ENCODE data around the gene FCGR3A.
"Not testable (repeated sequence)": the region's sequence is repeated elsewhere in the genome, so short reads cannot be mapped to it uniquely, and the experiment has no call there.

FCGR3A gene

DNA sequence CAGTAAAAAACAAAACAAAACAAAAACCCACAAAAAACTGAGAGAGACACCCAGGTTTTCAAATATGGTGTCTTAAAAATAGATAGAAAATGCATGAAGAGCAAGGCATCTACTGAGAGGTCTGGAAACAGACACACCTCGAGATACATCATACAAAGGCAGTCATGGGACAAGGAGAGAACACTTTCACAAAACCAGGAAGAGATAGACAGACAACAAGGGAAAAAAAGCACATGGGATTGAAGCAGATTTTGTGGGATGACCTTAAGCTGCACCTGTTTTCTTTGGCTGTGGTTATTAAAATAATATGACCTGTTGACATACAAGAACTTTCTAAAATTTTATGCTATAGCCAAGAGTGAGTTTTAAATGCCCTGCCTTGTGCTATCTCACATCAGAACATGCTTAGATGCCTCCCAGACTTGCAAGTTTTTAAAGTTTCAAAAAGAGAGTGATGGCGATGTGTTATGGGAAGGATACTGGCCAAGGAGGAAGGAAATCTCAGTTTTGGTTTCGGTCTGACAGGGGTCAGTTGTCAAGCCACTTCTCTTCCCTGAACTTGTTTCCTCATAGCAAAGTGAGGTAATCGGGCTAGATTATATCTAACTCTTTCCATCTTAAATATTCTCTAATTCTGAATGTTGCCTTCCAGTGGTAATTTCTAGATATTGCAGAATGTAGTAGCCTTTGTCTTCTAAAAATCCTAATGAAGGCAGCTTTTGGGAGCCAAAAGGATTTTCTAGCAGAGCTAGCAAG lies 11.5 kb upstream of the FCGR3A start:
- in situ Hi-C loops (cut with HindIII; ENCODE audit: low pct_unique_long_range_greater_than_20kb, low sequenced_read_pairs) = not testable (repeated sequence)
- peak in 1 of 2 experiments; percentile 57 for DNase-seq (ENCODE audit: low read depth in 1 of 2, low spot score in 1 of 2)

DNA sequence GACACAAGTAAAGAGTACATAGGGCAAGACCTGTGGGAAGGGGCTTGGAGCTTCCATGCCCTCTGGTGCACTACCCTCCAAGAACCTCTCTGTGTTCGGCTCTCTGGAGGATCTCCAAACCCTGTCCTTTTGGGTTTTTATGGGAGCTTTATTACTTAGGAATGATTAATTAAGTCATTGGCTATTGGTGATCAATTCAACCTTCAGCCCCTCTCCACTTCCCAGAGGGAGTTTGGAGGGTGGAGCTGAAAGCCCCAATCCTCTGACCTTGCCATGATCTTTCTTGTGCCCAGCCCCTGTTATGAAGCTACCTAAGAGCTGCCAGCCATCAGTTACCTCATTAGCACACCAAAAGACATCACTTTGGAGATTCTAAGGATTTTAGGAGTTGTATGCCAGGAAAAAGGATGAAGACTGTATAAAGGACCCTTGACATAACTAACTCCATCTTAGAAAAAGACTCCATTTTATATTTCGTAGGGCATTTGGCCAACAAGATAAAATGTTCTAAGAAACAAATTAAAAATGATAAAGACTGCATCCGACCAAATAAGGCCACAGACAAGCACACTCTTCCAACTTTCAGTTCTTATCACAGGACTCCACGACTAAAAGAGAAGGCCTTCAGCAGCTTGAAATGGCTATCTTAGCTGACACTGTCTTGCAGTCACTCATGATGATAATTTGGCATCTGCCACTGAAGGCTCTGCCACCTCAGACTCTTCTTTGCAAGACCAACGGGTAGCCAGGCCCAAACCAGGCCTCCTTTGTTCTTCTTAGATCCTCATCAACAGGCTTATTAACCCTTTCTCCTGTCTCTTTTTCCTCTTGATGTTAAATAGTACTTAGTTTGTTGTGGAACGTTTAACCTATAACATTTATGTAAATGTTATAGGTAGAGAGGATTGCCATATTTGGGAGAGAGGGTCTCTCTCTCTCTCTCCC lies 8.2 kb upstream of the FCGR3A start:
- DNase-seq (ENCODE audit: low read depth in 1 of 2, low spot score in 1 of 2); in situ Hi-C loops (cut with HindIII; ENCODE audit: low pct_unique_long_range_greater_than_20kb, low sequenced_read_pairs): not testable (repeated sequence)

GRCh38 chr1:161556990-161557389 lies 7.4 kb upstream of the FCGR3A start:
- DNase-seq (ENCODE audit: low read depth in 1 of 2, low spot score in 1 of 2); in situ Hi-C loops (cut with HindIII; ENCODE audit: low pct_unique_long_range_greater_than_20kb, low sequenced_read_pairs): not testable (repeated sequence)

DNA sequence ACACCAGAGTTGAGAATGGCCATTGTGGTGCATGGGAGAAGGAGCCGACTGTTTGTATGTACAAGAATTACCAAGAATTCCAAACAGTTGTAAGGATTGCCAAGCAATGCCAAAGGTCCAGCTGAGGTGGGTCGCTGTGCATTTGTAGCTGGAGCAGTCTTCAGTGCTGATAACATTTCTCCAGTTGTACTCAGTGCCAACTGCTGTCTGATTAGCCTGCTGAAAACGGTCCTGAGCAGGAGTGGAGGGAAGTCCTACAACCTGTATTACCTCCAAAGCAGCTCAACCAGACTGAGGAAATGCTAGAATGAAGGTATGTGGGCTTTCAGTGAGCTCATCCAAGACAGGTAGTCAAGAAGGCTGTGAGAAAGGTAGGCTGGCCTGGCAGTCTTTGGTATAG lies 6.5 kb upstream of the FCGR3A start:
- DNase-seq (ENCODE audit: low read depth in 1 of 2, low spot score in 1 of 2); in situ Hi-C loops (cut with HindIII; ENCODE audit: low pct_unique_long_range_greater_than_20kb, low sequenced_read_pairs): not testable (repeated sequence)

- DNase-seq (ENCODE audit: low read depth in 1 of 2, low spot score in 1 of 2); in situ Hi-C loops (cut with HindIII; ENCODE audit: low pct_unique_long_range_greater_than_20kb, low sequenced_read_pairs): not testable (repeated sequence)
Measured at GRCh38 chr1:161554815-161555417, 5.3 kb upstream of the FCGR3A start.

- in situ Hi-C loops (cut with HindIII; ENCODE audit: low pct_unique_long_range_greater_than_20kb, low sequenced_read_pairs); DNase-seq (ENCODE audit: low read depth in 1 of 2, low spot score in 1 of 2): not testable (repeated sequence)
Measured at GRCh38 chr1:161554340-161554739, 4.7 kb upstream of the FCGR3A start.

DNA sequence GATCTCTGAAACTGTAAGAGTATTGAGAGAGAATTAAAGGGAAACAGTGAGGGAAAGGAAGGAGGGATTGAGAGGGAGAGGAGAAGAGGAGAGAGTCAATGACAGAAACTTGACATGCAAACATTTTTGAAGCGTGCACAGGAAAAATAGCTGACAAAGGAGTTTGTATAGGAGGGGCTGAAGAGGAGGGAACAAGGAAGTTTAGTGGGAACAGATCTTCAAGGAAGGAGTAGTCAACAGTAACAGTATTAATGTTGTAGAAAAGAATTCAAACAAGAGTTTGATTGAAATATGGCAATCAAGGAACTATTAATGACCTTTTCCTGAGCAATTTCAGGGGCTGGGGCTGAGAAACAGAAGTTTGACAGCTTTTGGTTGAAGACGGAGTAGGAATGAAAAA lies 4.0 kb upstream of the FCGR3A start:
- in situ Hi-C loops (cut with HindIII; ENCODE audit: low pct_unique_long_range_greater_than_20kb, low sequenced_read_pairs); DNase-seq (ENCODE audit: low read depth in 1 of 2, low spot score in 1 of 2): not testable (repeated sequence)

GRCh38 chr1:161550942-161551341 lies 1.3 kb upstream of the FCGR3A start:
- in situ Hi-C loops (cut with HindIII; ENCODE audit: low pct_unique_long_range_greater_than_20kb, low sequenced_read_pairs); DNase-seq (ENCODE audit: low read depth in 1 of 2, low spot score in 1 of 2): not testable (repeated sequence)

DNA sequence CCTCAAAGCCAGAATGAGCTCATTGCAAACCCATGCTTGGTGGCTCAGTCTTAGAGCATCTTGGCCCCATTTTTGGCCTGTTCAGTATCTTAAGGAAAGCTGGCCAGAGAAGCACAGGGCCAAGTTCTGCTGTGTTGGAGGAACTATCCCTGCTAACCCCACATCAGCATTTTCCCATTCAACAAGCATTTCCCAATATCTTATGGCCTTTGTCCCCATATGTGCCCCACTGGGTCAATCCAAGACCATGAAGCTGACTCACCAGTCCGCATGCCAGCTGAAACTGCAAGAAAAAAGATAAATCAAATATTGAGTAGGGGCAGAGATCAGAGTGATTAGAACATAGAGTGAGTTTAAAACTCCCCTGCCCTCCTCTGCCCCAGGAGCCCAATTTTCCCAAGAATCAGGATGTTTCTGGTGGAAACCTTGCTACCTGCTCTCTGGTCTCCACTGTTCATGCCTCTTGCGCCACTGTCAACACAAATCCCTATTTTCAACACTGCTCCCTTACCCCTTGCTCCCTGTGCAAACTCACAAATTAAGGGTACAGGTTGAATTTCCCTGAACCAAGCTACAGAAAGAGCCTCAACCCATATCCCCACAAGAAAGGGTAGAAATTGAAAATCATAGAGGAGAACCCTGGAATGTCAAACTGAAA lies 740 bp downstream of the FCGR3A start:
- in situ Hi-C loops (cut with HindIII; ENCODE audit: low pct_unique_long_range_greater_than_20kb, low sequenced_read_pairs); DNase-seq (ENCODE audit: low read depth in 1 of 2, low spot score in 1 of 2): not testable (repeated sequence)

DNA sequence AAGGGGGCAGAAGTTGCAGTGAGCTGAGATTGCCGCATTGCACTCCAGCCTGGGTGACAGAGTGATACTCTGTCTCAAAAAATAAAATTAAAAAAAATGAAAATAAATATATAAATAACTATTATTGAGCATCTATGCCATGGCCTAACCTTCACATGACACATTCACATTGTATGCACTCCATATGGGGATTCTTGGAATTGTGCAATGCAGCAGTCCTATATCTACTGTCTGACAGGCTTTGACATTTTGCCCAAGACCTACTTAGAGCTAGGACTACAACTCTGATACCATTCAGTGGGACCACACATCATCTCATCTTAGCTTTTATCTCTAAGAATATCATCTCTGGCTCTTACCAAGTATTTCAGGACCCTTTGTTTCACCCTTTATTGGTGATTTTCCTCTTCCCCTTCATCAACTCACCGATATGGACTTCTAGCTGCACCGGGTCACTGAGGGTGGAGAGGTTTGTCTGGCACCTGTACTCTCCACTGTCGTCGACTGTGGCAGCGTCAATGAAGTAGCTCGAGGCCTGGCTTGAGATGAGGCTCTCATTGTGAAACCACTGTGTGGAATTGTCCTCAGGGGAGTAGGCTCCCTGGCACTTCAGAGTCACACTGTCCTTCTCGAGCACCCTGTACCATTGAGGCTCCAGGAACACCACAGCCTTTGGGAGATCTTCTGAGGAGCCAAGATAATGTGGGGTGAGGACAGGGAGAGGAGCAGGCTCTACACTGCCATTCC lies 1.4 kb downstream of the FCGR3A start:
- DNase-seq (ENCODE audit: low read depth in 1 of 2, low spot score in 1 of 2); in situ Hi-C loops (cut with HindIII; ENCODE audit: low pct_unique_long_range_greater_than_20kb, low sequenced_read_pairs): not testable (repeated sequence)

DNA sequence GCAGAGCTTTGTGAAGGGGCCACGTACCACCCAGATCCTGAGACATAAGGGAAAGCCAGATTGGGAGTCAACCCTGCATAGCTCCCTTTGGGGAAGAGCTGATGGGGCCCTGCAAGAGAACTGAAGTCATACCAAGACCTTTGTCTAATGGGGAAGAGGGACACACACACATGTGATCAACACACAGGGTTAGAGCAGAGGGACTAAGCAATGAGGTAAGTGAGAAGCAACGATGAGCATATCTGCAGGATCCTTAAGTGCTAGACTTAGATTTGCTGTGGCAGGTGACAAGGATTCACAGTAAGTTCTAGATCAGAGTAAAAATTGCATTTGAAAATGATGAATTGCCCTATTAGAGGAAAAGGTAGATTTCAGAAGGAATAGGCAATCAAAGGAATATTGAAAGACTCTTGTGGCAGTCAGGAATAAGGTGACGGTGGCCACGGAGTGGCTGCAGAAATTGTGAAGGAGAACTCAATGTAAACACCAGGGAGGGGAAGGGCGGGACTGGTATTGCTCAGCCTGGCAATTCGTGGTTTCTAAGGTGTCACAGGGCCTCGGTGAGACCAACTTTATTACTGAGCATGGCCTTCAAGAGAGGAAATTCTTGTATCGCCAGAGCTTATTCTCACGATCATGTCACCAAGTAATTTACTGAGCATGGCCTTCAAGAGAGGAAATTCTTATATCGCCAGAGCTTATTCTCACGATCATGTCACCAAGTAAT lies 4.5 kb downstream of the FCGR3A start:
- in situ Hi-C loops (cut with HindIII; ENCODE audit: low pct_unique_long_range_greater_than_20kb, low sequenced_read_pairs); DNase-seq (ENCODE audit: low read depth in 1 of 2, low spot score in 1 of 2): not testable (repeated sequence)

DNA sequence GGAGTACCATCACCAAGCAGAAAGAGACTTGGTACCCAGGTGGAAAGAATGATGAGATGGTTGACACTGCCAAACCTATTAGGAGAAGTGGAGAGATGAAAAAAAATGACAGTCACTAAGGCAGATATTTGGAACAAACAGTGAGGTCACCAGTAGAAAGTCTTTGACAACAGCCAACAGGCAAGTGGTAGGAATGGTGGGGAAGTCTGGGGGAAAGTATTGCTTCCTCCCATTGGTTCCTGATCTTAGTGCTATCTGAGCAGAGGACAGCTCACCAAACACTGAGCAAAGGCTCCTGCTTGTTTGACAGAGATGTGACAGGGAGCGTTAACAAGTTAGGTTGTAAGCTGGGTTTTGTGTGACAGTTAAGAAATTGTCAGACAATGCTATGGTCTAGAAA lies 6.5 kb downstream of the FCGR3A start:
- in situ Hi-C loops (cut with HindIII; ENCODE audit: low pct_unique_long_range_greater_than_20kb, low sequenced_read_pairs); DNase-seq (ENCODE audit: low read depth in 1 of 2, low spot score in 1 of 2): not testable (repeated sequence)

DNA sequence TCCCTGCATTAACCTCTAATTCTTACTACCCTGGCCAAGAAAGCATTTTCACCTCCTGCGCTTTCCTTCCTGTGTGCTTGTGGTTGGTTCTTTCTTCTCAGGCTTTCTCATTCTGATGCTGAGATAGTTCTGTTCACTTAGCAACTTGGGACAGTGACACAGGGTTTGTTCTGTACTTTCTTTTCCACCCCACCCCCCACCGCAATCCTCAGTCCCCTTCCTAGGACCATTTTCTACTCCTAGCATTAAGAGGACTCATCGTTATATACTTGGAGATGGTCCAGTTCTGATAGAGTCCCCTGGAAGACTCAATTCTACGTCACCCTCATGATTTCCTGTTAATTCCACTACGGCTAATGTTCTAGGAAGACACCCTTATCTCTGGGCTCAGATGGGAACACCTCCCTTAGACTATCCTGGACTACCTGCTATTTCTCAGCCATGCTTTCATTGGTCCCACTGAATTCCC lies 7.5 kb downstream of the FCGR3A start:
- DNase-seq (ENCODE audit: low read depth in 1 of 2, low spot score in 1 of 2); in situ Hi-C loops (cut with HindIII; ENCODE audit: low pct_unique_long_range_greater_than_20kb, low sequenced_read_pairs): not testable (repeated sequence)

- in situ Hi-C loops (cut with HindIII; ENCODE audit: low pct_unique_long_range_greater_than_20kb, low sequenced_read_pairs) = not testable (repeated sequence)
Measured at GRCh38 chr1:161540570-161540960, 9.1 kb downstream of the FCGR3A start.

GRCh38 chr1:161539731-161540569 lies 9.7 kb downstream of the FCGR3A start:
- in situ Hi-C loops (cut with HindIII; ENCODE audit: low pct_unique_long_range_greater_than_20kb, low sequenced_read_pairs); DNase-seq (ENCODE audit: low read depth in 1 of 2, low spot score in 1 of 2): not testable (repeated sequence)

More at GRCh38 chr1:161540570-161540960, 9.1 kb downstream of the FCGR3A start:
- not testable (repeated sequence) for DNase-seq (ENCODE audit: low read depth in 1 of 2, low spot score in 1 of 2)

All from T47D (cell line).